RWPE2 (cell line): Measurements from ENCODE around the gene CD99.

Experiments used
- ATAC-seq: fragments of 200-7000 bp; cut with Tn5 transposase; 3 replicates; pipeline ENCODE4 v1.9.1; 2021; ENCODE audit warnings: low read depth
- DNase-seq: peaks from one replicate; pipeline ENCODE4 v3.0.0-alpha.2; 2020; ENCODE audit warnings: low spot score
- H3K27ac ChIP-seq: fragments of 450-650 bp; 2 replicates; pipeline ENCODE4 v1.5.1; 2017; ENCODE audit warnings: mild to moderate bottlenecking; ENCODE audit not compliant: poor library complexity, severe bottlenecking
- H3K27me3 ChIP-seq: fragments of 250-450 bp; sonication (Bioruptor Pico); 2 replicates; pipeline ENCODE4 v1.5.1; 2021; ENCODE audit warnings: mild to moderate bottlenecking, moderate library complexity; ENCODE audit not compliant: insufficient read depth, poor library complexity, severe bottlenecking
- H3K36me3 ChIP-seq: fragments of 250-450 bp; sonication (Bioruptor Pico); 2 replicates; pipeline ENCODE4 v1.5.1; 2020; ENCODE audit warnings: low read depth, mild to moderate bottlenecking, moderate library complexity
- H3K4me1 ChIP-seq: fragments of 250-450 bp; sonication (Bioruptor Pico); 2 replicates; pipeline ENCODE4 v1.5.1; 2021; ENCODE audit warnings: mild to moderate bottlenecking, moderate library complexity; ENCODE audit not compliant: insufficient read depth, poor library complexity, severe bottlenecking
- H3K4me3 ChIP-seq: fragments of 250-450 bp; sonication (Bioruptor Pico); 2 replicates; pipeline ENCODE4 v1.5.1; 2021; ENCODE audit warnings: mild to moderate bottlenecking, moderate library complexity; ENCODE audit not compliant: severe bottlenecking
- H3K9me3 ChIP-seq: fragments of 250-450 bp; sonication (Bioruptor Pico); 2 replicates; pipeline ENCODE4 v1.5.1; 2021; ENCODE audit warnings: mild to moderate bottlenecking, moderate library complexity; ENCODE audit not compliant: severe bottlenecking
- CTCF ChIP-seq: fragments of 450-650 bp; IDR thresholded peaks from one replicate; pipeline ENCODE4 v1.5.1; 2017; ENCODE audit warnings: mild to moderate bottlenecking, moderate library complexity; ENCODE audit not compliant: poor library complexity, severe bottlenecking

CD99 gene

GRCh38 chrX:2647627-2648026, 43.5 kb upstream of the CD99 start:
- Histone ChIP-seq H3K27me3 (no peaks in the 10 kb centered on the region), H3K4me1 (no peaks in the 10 kb centered on the region), H3K4me3 (no peak overlapping the region), H3K27ac (no peak overlapping the region), H3K9me3 (no peaks in the 10 kb centered on the region), H3K36me3 (no peaks in the 10 kb centered on the region)
- DNase-seq (no peak), ATAC-seq (no peak)
- TF ChIP-seq CTCF, result no peak

- Histone ChIP-seq H3K4me1 (no peaks in the 10 kb centered on the region), H3K27me3 (no peaks in the 10 kb centered on the region), H3K4me3 (no peak overlapping the region), H3K36me3 (no peaks in the 10 kb centered on the region), H3K27ac (no peak overlapping the region), H3K9me3 (no peaks in the 10 kb centered on the region)
- no peak for TF ChIP-seq CTCF
- no peak for ATAC-seq
- no peak for DNase-seq
Measured at GRCh38 chrX:2650037-2650436, 41.1 kb upstream of the CD99 start.

- ATAC-seq (no peak), DNase-seq (no peak)
- Histone ChIP-seq H3K4me3 (no peak overlapping the region), H3K27me3 (no peaks in the 10 kb centered on the region), H3K9me3 (no peaks in the 10 kb centered on the region), H3K4me1 (no peaks in the 10 kb centered on the region), H3K36me3 (no peaks in the 10 kb centered on the region), H3K27ac (no peak overlapping the region)
- TF ChIP-seq CTCF, result no peak
Measured at GRCh38 chrX:2650865-2651264, 40.2 kb upstream of the CD99 start.

GRCh38 chrX:2652106-2652505, 39.0 kb upstream of the CD99 start:
- H3K9me3 ChIP-seq, result no peaks in the 10 kb centered on the region
- no peaks in the 10 kb centered on the region for H3K27me3 ChIP-seq
- H3K4me1 ChIP-seq, result no peaks in the 10 kb centered on the region
- H3K36me3 ChIP-seq, result no peaks in the 10 kb centered on the region
- no peak overlapping the region for H3K4me3 ChIP-seq
- ATAC-seq, result no peak
- no peak for DNase-seq
- H3K27ac ChIP-seq, result no peak overlapping the region
- no peak for TF ChIP-seq CTCF

GRCh38 chrX:2654436-2655340, 36.4 kb upstream of the CD99 start:
- DNase-seq, result no peak
- ATAC-seq, result no peak

More at GRCh38 chrX:2654436-2655340, 36.4 kb upstream of the CD99 start:
- no peaks in the 10 kb centered on the region for H3K9me3 ChIP-seq
- H3K27ac ChIP-seq, result no peak overlapping the region
- H3K4me3 ChIP-seq, result no peak overlapping the region
- no peaks in the 10 kb centered on the region for H3K27me3 ChIP-seq
- no peaks in the 10 kb centered on the region for H3K36me3 ChIP-seq
- TF ChIP-seq CTCF, result no peak
- no peaks in the 10 kb centered on the region for H3K4me1 ChIP-seq
